ENCODE measurements around the gene PLEK.
"Not testable (repeated sequence)": the region's sequence is repeated elsewhere in the genome, so short reads cannot be mapped to it uniquely, and the experiment has no call there.

Gene PLEK

DNA sequence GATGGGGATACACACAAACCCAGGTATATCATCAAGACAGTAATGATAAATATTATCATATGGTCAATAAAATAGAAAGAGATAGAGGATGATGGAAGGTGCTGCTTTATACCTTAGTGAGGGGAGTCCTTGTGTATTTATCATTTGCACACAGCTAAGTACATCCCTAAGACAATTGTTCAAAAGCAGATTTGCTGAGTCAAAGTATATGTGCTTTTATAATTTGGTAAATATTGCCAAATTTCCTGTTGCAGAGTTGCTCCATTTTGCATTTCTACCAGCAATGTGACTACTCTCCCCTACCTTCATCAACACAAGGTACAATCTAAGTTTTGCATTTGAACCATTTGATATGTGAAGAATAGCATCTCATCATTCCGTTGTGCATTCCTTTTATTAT lies 22.6 kb upstream of the PLEK start:
- Mint-ChIP-seq H3K4me1 (no peaks in the 10 kb centered on the region), H3K27ac (no peak overlapping the region), H3K27me3 (peaks cover 25% of the 10 kb centered on the region), H3K9me3 (no peaks in the 10 kb centered on the region), H3K36me3 (no peaks in the 10 kb centered on the region), H3K4me3 (no peak overlapping the region)

DNA sequence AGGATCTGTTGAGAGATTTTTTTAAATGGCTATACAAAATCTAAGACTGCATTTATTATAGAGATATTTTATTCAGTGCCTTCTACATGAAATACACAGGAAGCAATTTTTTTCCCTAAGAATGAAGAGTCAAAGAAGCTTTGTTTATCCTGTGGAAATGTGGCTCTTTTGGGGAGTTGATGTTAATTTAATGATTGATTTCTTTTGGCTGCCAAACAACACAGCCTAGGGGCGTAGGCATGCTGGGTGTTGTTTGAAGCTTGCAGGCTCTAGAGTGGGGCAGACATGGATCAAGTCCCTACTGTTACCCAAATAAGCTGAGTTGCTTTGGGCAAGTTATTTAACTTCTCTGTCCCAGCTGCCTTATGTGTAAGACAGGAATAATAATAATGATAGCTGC lies 21.1 kb upstream of the PLEK start:
- H3K27me3 Mint-ChIP-seq, result peaks cover 33% of the 10 kb centered on the region
- H3K36me3 Mint-ChIP-seq, result no peaks in the 10 kb centered on the region
- no peaks in the 10 kb centered on the region for H3K4me1 Mint-ChIP-seq
- no peaks in the 10 kb centered on the region for H3K9me3 Mint-ChIP-seq
- no peak overlapping the region for H3K4me3 Mint-ChIP-seq
- H3K27ac Mint-ChIP-seq, result no peak overlapping the region

DNA sequence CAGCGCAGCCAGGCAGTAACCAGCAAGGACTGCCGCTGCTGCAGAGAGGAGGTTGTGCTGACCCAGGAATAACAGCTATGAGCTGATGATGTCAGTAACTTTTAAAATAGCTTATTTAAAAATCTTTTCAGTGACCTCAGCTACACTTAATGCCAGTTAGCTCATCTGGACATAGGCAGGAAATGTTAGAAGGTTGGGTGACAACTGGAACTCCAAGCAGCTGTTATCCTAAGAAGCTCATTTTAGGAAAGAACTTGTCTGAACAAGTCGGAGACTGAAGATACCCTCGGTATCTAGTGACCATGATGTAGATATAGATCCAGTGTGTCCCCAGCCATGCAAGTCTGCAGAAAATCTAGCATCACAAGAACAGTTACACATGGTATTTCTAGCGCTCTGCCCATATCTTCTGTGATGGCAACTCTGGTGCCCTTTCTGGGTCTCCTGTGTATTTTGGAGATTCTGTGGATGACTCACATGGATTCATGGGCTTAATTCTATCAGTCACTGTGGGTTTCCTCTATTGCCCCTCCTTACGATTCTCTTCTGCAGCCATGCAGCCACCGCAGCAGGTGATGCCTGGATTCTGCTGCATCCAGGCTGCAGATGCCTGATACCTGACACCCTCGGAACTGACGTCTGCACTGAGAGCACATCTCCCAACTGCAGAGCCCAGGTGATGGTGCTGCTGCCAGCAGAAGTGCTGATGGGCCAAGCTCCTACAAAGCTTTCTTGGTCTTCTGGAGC lies 19.8 kb upstream of the PLEK start:
- no peaks in the 10 kb centered on the region for H3K4me1 Mint-ChIP-seq
- H3K9me3 Mint-ChIP-seq, result no peaks in the 10 kb centered on the region
- H3K36me3 Mint-ChIP-seq, result no peaks in the 10 kb centered on the region
- H3K27me3 Mint-ChIP-seq, result peaks cover 26% of the 10 kb centered on the region
- no peak overlapping the region for H3K27ac Mint-ChIP-seq
- no peak overlapping the region for H3K4me3 Mint-ChIP-seq

DNA sequence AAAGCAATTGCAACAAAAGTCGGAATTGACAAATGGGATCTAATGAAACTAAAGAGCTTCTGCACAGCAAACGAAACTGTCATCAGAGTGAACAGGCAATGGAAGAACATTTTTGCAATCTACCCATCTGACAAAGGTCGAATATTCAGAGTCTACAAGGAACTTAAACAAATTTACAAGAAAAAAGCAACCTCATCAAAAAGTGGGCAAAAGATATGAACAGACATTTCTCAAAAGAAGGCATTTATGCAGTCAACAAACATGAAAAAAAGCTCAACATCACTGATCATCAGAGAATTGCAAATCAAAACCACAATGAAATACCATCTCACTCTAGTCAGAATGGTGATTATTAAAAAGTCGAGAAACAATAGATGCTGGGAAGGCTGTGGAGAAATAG lies 16.0 kb upstream of the PLEK start:
- not testable (repeated sequence) for H3K4me1 Mint-ChIP-seq, H3K36me3 Mint-ChIP-seq, H3K4me3 Mint-ChIP-seq, H3K9me3 Mint-ChIP-seq, H3K27ac Mint-ChIP-seq
- peaks cover 19% of the 10 kb centered on the region for H3K27me3 Mint-ChIP-seq

DNA sequence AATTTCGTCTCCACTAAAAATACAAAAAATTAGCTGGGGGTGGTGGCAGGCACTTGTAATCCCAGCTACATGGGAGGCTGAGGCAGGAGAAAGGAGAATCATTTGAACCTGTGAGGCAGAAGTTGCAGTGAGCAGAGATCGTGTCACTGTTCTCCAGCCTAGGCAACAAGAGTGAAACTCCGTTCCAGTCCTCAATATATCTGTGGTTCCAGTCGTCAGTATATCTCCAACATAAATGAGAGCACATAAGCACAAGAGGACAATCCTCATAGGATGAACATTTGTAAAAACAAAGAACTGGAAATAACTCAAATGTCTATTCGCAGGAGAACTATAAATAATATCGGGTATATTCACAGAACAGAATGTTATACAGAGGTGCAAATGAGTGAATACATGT lies 13.1 kb upstream of the PLEK start:
- no peak overlapping the region for H3K27ac Mint-ChIP-seq
- peaks cover 12% of the 10 kb centered on the region for H3K27me3 Mint-ChIP-seq
- H3K4me3 Mint-ChIP-seq, result no peak overlapping the region
- H3K36me3 Mint-ChIP-seq, result no peaks in the 10 kb centered on the region
- H3K4me1 Mint-ChIP-seq, result no peaks in the 10 kb centered on the region
- no peaks in the 10 kb centered on the region for H3K9me3 Mint-ChIP-seq

DNA sequence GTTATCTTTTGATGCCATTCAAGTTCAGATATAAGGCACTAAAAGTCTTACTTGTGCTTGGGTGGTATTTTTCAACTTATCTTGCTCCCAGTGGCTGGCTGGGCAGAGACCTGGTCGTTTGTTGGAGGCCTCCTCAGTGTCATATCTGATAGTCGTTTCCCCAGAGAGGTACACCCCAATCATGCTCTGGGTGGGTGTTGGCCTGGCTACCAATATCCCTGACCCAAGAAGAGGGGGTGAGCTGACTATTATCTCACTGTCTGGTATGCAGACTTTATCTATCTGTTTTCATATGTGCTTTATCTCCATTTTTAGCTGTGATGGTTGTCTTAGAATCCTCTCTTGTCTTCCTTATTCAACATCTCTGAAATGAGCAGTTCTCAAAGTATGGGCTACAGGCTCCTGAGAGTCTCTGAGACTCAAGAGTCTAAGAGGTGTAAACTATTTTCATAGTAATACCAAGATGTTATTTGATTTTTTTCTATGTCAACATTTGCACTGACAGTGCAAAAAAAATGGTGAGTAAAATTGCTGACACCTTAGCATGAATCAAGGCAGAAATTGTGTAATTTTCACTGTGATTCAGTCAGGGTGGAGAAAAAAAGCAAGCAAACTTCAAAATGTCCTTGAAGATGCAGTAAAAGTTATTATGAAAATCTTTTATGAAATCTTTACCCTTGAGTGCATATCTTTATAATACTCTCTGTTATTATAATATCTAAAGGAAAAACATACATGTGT lies 12.3 kb upstream of the PLEK start:
- Mint-ChIP-seq H3K9me3 (no peaks in the 10 kb centered on the region), H3K4me3 (no peak overlapping the region), H3K27me3 (peaks cover 9% of the 10 kb centered on the region), H3K36me3 (no peaks in the 10 kb centered on the region), H3K4me1 (no peaks in the 10 kb centered on the region), H3K27ac (no peak overlapping the region)

DNA sequence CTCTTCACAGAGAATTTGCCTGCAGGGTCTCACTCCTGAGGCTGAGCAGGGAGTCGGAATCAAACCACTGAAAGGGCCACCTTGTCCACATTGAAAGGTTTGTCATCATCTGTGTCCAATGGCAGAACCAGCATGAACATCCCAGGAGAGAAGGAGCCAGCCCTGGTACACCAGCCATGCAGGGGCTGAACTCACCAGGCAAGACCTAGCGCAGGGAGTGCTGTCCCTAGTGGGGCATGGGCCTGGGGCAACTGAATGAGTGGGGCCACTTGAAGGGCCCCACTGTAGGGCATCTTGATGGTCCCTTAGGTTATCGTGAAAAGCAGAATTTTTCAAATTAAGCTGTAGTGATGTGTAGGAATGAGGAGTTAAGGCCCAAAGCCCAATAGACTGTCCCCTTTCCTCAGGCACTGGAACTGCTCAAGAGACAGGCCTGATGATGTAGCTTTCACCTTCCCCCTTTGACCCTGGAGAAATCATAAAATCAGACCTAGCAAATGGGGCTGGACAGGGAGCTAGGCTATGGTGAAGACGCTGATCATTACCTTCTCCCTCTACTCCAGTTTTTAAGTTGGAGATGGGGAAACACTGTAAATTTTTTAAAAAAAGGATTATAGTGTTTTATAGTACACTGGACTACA lies 8.4 kb upstream of the PLEK start:
- H3K27ac Mint-ChIP-seq, result no peak overlapping the region
- H3K9me3 Mint-ChIP-seq, result no peaks in the 10 kb centered on the region
- peaks cover 1% of the 10 kb centered on the region for H3K27me3 Mint-ChIP-seq
- H3K4me1 Mint-ChIP-seq, result no peaks in the 10 kb centered on the region
- H3K4me3 Mint-ChIP-seq, result no peak overlapping the region
- H3K36me3 Mint-ChIP-seq, result no peaks in the 10 kb centered on the region

DNA sequence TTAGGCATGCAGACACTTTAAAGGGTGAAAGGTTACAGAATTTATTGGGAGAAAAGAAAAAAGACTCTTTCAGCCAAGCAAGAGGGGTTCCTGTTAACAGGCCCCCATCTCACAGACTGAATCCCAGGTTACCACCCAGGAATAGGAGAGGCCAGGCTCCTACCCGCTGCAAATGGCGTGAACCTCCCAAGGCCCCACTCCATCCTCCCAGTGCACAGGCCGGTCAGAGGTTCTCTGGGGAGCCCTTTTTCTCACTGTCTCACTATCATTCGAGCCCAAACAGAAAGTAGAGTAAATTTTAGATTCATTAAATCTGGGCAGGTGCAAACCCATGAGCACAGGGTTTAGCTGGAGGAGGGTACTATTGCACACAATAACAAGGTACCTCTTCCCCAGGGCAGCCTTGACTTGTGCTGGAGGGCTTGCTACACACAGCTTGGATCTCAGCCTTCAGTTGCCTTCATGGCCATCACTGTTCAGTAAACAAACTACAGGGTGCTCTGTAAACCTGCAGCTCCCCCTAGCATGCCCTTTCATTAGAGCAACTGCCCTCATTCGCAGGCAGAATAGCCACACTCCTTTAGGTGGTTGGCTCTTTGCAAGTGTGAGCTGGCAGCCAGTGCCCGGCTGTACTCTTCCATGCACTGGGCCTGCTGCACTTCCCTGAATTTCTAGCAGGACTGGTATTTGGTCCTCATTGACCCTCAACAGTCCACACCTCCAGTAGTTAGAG lies 7.3 kb upstream of the PLEK start:
- Mint-ChIP-seq H3K27me3 (peaks cover 1% of the 10 kb centered on the region), H3K4me1 (peaks cover 10% of the 10 kb centered on the region), H3K27ac (no peak overlapping the region), H3K9me3 (no peaks in the 10 kb centered on the region), H3K4me3 (no peak overlapping the region), H3K36me3 (no peaks in the 10 kb centered on the region)

DNA sequence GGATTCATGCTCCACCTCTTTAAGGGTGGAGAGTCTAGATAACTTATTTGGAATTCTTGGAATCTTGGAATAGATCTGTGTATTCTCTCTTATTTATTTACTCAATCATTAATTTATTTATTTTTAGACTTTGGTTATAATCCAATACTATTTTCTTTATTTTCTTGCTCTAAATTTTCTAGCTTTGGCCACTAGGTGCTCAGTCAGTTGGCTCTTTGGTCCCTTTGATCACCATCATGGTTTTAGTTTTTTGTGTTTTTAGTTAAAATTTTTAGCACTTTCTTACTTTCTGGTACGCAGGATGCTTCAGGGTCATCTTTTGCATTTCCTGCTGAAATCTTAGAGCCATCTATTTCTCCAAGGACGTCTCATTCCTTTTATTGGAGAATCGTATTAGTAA lies 5.2 kb upstream of the PLEK start:
- H3K4me1 Mint-ChIP-seq, result peaks cover 18% of the 10 kb centered on the region

DNA sequence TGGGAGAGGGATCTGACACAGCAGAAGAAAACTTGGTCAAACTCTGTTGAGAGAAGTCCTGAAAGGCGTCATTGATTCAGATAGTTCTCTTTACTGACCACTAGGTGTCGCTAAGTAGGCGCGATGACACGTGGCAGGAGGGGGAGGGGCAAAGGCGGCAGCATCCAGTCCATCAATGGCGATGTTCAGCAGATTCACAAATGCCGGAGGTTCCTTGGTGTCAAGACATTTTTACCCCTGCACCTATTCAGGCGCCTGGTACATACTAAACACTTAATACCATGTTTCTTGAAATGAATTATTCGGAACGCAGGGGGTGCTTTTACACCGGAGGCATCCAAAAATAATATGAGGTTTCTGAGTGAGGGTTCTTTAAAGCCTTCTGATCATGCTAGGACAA lies 3.0 kb upstream of the PLEK start:
- H3K36me3 Mint-ChIP-seq, result no peaks in the 10 kb centered on the region
- H3K27ac Mint-ChIP-seq, result no peak overlapping the region
- peak overlapping the region; percentile 74 for H3K4me3 Mint-ChIP-seq
- peaks cover 1% of the 10 kb centered on the region for H3K27me3 Mint-ChIP-seq
- no peaks in the 10 kb centered on the region for H3K9me3 Mint-ChIP-seq
- peaks cover 18% of the 10 kb centered on the region for H3K4me1 Mint-ChIP-seq

More for the DNA sequence above, 5.2 kb upstream of the PLEK start:
- no peak overlapping the region for H3K4me3 Mint-ChIP-seq
- H3K27ac Mint-ChIP-seq, result no peak overlapping the region
- H3K36me3 Mint-ChIP-seq, result no peaks in the 10 kb centered on the region
- peaks cover 1% of the 10 kb centered on the region for H3K27me3 Mint-ChIP-seq
- no peaks in the 10 kb centered on the region for H3K9me3 Mint-ChIP-seq

DNA sequence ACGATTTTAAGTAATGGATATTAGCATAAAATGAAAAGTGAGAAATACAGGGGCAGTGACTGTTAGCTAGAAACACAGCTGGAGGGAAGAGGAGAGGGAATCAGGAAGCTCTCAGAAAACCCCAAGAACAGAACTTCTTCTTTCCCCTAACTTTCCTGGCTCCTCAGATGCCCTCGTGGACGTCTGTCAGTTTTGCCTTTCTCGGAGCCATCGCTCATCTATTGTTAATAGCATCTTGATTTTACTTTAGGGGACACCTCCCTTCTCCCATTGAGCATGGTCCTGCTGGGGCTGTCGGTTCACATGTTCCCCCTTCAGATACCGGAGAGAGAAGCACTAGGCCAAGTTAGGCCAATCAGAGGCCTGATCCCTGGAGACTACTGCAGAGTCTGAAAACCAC lies 2.3 kb upstream of the PLEK start:
- Mint-ChIP-seq H3K36me3 (no peaks in the 10 kb centered on the region), H3K27ac (no peak overlapping the region), H3K4me1 (peaks cover 18% of the 10 kb centered on the region), H3K27me3 (peaks cover 1% of the 10 kb centered on the region), H3K4me3 (no peak overlapping the region), H3K9me3 (no peaks in the 10 kb centered on the region)

DNA sequence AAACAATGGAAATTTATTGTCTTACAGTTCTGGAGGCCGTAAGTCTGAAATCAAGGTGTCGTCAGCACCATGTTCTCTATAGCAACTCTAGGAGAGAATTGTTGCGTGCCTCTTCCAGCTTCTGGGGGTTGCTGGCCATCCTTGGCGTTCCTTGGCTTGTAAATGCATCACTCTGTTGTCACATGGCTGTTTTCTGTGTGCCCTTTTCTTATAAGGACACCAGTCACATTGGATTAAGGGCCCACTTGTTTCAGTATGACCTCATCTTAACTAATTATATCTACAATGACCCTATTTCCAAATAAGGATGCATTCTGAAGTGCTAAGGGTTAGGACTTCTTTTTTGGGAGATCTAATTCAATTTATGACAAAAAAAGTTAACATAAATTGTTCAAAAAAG lies 1.4 kb upstream of the PLEK start:
- H3K36me3 Mint-ChIP-seq, result no peaks in the 10 kb centered on the region
- H3K9me3 Mint-ChIP-seq, result no peaks in the 10 kb centered on the region
- H3K27me3 Mint-ChIP-seq, result no peaks in the 10 kb centered on the region
- H3K4me3 Mint-ChIP-seq, result no peak overlapping the region
- peaks cover 18% of the 10 kb centered on the region for H3K4me1 Mint-ChIP-seq
- H3K27ac Mint-ChIP-seq, result no peak overlapping the region

DNA sequence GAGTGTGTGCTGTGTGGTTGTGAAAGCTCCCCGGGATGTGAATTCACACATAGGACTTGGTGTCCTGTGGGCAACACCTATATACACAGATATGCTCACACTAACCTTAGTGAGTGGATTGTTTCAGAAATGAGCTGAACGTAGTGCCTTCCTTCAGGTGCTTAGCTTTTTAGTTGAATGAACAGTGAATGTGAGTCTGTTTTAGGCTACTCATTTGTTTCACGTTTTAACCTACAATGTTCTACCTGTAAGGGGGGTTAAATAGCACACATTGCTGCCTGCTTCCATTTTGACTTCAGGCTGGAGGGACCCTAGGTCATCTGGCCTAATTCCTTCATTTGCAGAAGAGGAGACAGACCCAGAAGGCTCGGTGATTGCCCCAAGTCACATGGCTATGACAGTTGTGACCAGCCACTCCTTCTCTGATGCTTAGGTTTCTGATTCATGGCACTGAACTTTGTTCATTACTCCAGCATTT lies 1.0 kb downstream of the PLEK start:
- H3K4me1 Mint-ChIP-seq, result peaks cover 18% of the 10 kb centered on the region
- H3K27ac Mint-ChIP-seq, result no peak overlapping the region

DNA sequence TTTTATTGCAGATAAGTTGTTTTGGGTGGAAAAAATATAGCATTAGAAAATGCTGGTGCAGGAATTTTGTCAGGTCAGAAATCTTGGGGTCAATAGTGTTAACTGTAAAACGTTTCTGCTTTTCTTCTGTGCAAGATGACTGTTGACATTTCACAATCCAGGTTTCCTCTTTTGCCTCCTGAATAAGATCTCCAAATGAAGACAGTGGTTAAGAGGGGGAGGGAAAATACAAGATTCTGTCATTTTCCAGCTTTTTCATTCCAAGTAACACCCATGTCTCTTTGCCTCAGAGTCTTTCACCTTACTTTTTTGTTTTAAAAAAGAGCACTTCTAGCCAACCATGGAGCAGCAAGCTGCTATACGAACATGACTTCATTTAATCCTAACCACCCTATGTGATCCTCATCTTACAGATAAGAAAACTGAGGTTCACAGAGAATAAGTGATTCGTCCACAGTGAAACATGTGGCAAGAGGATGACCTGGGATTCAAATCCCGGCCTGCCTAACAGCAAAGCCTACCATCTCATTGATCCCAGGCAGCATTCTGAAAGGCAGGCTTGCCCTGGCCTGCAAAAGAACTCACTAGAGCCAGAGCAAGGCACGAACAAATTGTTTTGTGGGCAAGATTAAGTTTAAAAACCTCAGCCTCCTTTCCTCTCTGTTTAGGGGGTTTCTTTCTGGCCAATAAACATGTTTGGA lies 3.0 kb downstream of the PLEK start:
- Mint-ChIP-seq H3K27me3 (no peaks in the 10 kb centered on the region), H3K4me1 (peaks cover 5% of the 10 kb centered on the region)

More for the DNA sequence above, 1.0 kb downstream of the PLEK start:
- no peaks in the 10 kb centered on the region for H3K9me3 Mint-ChIP-seq
- no peaks in the 10 kb centered on the region for H3K27me3 Mint-ChIP-seq
- peak overlapping the region; percentile 68 for H3K4me3 Mint-ChIP-seq
- no peaks in the 10 kb centered on the region for H3K36me3 Mint-ChIP-seq

More for the DNA sequence above, 3.0 kb downstream of the PLEK start:
- peak overlapping the region; percentile 26 for H3K4me3 Mint-ChIP-seq
- no peaks in the 10 kb centered on the region for H3K9me3 Mint-ChIP-seq
- H3K27ac Mint-ChIP-seq, result no peak overlapping the region
- H3K36me3 Mint-ChIP-seq, result no peaks in the 10 kb centered on the region

Data from activated naive CD4-positive, alpha-beta T cell treated with anti-CD3 and anti-CD28 coated beads, Interleukin-2, amount 50 U/mL, for 24 hours (primary cell).